GM12891 (cell line): ENCODE measurements around the gene DUSP23.

Experiments used
- PAX5 ChIP-seq: IDR thresholded peaks from 2 replicates; pipeline ENCODE4 v1.6.1; 2011; ENCODE audit warnings: low read length, moderate library complexity, mild to moderate bottlenecking; ENCODE audit not compliant: insufficient read depth, severe bottlenecking
- POLR2A ChIP-seq: IDR thresholded peaks from 2 replicates; pipeline ENCODE4 v1.6.1; 2011; ENCODE audit warnings: low read depth, low read length, control low read depth
- POLR2AphosphoS5 ChIP-seq: IDR thresholded peaks from 2 replicates; pipeline ENCODE4 v1.6.1; 2011; ENCODE audit warnings: low read depth, low read length, control low read depth
- TAF1 ChIP-seq: IDR thresholded peaks from 2 replicates; pipeline ENCODE4 v1.6.1; 2011; ENCODE audit warnings: low read depth, low read length, control low read depth

GRCh38 chr1:159795534-159795933, 14.8 kb downstream of the DUSP23 start:
- TF ChIP-seq PAX5, result no peak
- TF ChIP-seq POLR2AphosphoS5, result no peak
- TF ChIP-seq POLR2A, result no peak
- TF ChIP-seq TAF1, result no peak
